ENCODE measurements around the gene PPL. TPM values are rescaled to one million over a fixed set of nuclear protein-coding genes. Genes with fewer than 3 reads are reported as not detected.

The PPL gene
- total RNA-seq, 1 donor from 2014 or later = 142 TPM

DNA sequence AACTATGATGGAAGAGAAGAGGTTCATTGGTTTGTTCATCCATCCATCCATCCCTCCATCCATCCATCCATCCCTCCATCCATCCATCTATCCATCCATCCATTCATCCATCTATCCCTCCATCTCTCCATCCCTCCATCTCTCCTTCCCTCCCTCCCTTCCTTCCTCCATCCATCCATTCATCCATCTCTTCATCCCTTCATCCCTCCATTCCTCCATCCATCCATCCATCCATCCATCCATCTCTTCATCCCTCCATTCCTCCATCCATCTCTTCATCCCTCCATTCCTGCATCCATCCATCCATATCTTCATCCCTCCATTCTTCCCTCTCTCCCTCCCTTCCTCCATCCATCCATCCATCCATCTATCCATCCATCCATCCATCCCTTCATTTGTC, 10.0 kb upstream of the PPL start:
- Mint-ChIP-seq H3K4me3 (no peak overlapping the region), H3K4me1 (ENCODE audit: unreplicated experiment) (peaks cover 39% of the 10 kb centered on the region), H3K36me3 (no peaks in the 10 kb centered on the region), H3K9me3 (no peaks in the 10 kb centered on the region), H3K27ac (peak overlapping the region; percentile 98), H3K27me3 (no peaks in the 10 kb centered on the region)
- TF ChIP-seq, protein P1, sequence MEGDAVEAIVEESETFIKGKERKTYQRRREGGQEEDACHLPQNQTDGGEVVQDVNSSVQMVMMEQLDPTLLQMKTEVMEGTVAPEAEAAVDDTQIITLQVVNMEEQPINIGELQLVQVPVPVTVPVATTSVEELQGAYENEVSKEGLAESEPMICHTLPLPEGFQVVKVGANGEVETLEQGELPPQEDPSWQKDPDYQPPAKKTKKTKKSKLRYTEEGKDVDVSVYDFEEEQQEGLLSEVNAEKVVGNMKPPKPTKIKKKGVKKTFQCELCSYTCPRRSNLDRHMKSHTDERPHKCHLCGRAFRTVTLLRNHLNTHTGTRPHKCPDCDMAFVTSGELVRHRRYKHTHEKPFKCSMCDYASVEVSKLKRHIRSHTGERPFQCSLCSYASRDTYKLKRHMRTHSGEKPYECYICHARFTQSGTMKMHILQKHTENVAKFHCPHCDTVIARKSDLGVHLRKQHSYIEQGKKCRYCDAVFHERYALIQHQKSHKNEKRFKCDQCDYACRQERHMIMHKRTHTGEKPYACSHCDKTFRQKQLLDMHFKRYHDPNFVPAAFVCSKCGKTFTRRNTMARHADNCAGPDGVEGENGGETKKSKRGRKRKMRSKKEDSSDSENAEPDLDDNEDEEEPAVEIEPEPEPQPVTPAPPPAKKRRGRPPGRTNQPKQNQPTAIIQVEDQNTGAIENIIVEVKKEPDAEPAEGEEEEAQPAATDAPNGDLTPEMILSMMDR (conservative IDR thresholded peaks at IDR 0.05) = no peak
- DNase-seq (ENCODE audit: extremely low spot score, unreplicated experiment) = no peak

DNA sequence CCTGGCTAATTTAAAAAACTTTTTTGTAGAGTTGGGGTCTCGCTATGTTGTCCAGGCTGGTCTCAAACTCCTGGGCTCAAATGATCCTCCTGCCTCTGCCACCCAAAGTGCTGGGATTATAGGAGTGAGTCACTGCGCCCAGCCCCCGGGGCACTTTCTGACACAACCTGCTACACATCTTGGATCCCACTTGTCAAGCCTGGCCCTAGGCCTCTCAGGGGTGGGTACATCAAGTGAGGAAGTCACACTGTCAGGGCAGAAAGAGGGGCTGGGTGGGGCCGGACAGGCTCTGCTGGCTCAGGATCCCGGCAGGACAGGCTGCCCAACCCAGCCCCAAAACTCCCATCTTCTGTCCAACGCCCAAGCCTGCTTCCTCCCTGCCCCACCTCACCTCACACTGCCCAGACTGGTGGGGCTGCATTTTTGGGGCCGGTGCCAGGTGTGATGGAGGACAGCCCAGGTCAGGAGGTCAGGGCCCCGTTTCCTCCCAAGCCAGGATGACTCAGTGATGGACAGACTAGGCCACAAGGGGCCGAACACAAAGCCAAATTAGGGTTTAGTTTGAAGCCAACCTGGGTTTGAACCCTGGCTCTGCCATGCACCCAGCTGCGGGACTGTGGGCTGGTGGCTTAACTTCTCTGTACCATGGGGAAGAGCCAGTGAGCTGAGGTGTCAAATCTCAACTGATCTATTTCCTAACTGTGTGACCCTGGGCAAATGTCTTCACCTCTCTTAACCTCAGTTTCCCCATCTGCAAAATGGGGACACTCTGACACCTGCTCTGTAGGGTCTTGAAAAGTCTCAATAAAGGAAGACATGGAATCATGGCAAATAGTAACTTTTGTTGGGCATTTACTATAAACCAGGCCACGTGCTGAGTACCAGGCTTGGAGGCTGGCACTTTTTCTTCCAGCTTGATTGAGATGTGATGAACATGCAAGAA, 8.9 kb upstream of the PPL start:
- peak overlapping the region; percentile 98 for H3K27ac Mint-ChIP-seq
- H3K9me3 Mint-ChIP-seq = no peaks in the 10 kb centered on the region
- H3K4me3 Mint-ChIP-seq = peak overlapping the region; percentile 72
- no peaks in the 10 kb centered on the region for H3K36me3 Mint-ChIP-seq
- H3K4me1 Mint-ChIP-seq (ENCODE audit: unreplicated experiment) = peaks cover 43% of the 10 kb centered on the region
- H3K27me3 Mint-ChIP-seq = no peaks in the 10 kb centered on the region
- TF ChIP-seq, protein P1 (conservative IDR thresholded peaks at IDR 0.05) = no peak
- no peak for DNase-seq (ENCODE audit: extremely low spot score, unreplicated experiment)

DNA sequence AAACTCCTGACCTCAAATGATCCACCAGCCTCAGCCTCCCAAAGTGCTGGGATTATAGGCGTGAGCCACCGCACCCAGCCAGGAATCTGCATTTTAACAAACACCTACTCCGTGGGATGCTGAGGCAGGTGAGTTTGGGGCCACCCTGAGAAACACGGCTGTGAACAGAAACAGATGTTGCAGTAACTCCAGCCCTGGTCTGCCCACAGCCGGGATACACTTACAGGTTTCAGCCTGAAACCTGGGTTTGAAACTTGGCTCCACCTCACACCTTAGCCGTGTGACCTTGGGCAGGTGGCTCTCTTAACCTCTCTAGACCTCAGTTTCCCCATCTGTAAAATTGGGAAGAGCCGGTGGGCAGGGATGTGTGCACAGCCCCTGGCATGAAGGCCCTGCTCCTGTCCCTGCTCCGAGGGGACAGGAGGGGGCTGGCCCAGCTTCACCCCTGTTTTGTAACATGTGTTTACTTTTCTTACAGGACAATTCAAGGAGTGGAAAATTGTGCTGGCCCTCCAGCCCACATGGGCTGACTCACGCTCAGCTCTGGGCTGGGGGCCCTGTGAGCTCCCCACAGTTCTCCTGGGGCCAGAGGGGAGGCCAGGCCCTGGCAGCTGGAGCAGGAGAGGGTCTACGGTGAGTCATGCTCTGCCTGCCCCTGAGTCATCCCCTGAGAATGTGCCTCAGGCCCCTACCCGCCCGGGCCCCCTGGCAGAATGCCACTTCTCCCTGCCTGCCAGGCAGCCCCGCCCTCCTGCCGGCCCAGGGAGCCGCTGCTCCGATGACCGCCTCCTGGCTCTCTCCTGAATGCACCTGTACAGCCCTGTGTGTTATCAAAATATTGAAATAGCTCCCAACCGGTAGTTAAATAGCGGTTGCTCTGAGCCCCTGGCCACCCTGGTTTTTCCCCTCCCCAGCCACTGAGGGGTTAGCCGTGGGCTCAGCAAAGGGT, 7.7 kb upstream of the PPL start:
- H3K36me3 Mint-ChIP-seq = no peaks in the 10 kb centered on the region
- H3K4me3 Mint-ChIP-seq = peak overlapping the region; percentile 72
- no peaks in the 10 kb centered on the region for H3K9me3 Mint-ChIP-seq
- TF ChIP-seq, protein P1 (conservative IDR thresholded peaks at IDR 0.05) = no peak
- H3K27ac Mint-ChIP-seq = peak overlapping the region; percentile 98
- DNase-seq (ENCODE audit: extremely low spot score, unreplicated experiment) = peak; percentile 87
- no peaks in the 10 kb centered on the region for H3K27me3 Mint-ChIP-seq
- peaks cover 40% of the 10 kb centered on the region for H3K4me1 Mint-ChIP-seq (ENCODE audit: unreplicated experiment)

DNA sequence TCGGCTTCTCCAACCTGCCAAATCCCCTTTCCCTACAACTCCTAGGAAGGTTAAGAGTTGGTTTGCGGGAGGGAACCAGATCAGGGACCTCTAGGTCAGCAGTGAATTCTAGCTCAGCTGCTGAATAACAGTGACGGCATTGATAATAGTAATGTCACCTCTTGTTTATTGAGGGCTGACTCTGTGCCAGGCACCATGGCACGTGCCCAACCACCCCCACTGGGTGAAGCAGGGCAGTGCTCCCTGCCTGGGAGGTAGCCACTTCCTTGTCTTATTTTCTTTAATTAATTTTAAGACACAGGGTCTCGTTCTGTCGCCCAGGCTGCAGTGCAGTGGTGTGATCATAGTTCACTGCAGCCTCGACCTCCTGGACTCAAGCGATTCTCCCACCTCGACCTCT, 5.5 kb upstream of the PPL start:
- Mint-ChIP-seq H3K4me3 (no peak overlapping the region), H3K27me3 (peaks cover 15% of the 10 kb centered on the region), H3K4me1 (ENCODE audit: unreplicated experiment) (peaks cover 28% of the 10 kb centered on the region), H3K36me3 (no peaks in the 10 kb centered on the region), H3K9me3 (no peaks in the 10 kb centered on the region), H3K27ac (peak overlapping the region; percentile 98)
- DNase-seq (ENCODE audit: extremely low spot score, unreplicated experiment) = no peak
- TF ChIP-seq, protein P1 (conservative IDR thresholded peaks at IDR 0.05) = no peak

DNA sequence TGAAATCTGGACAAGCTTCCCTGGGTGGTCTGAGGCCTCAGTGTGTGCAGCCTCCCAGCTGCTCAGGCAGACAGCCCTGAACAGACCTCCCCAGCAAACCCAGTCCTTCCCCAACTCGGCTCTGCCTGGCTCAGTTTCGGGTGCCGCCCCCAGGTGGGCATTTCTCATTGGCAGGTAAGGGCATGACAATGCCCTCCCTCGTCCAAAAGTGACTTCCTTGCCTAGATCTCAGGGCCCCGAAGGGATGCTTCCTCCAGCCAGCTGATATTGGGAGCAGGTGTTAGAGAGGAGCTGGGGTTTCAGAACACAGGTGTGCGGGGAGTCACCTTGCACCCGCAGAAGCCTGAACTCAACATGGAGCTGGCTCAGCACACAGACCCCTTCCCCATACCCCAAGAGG, 3.8 kb upstream of the PPL start:
- Mint-ChIP-seq H3K27ac (peak overlapping the region; percentile 83), H3K36me3 (no peaks in the 10 kb centered on the region), H3K4me1 (ENCODE audit: unreplicated experiment) (peaks cover 27% of the 10 kb centered on the region), H3K4me3 (no peak overlapping the region), H3K9me3 (no peaks in the 10 kb centered on the region), H3K27me3 (peaks cover 20% of the 10 kb centered on the region)
- TF ChIP-seq, protein P1 (conservative IDR thresholded peaks at IDR 0.05) = no peak
- DNase-seq (ENCODE audit: extremely low spot score, unreplicated experiment) = no peak
